K562 (cell line): Measurements from ENCODE around the gene TPSG1. TPM values are rescaled to one million over a fixed set of nuclear protein-coding genes. Genes with fewer than 3 reads are reported as not detected.

Experiments used
- ATAC-seq: fragments of 200-7000 bp; cut with Tn5 transposase; 3 replicates; pipeline ENCODE4 v1.9.1; 2020; ENCODE audit warnings: moderate library complexity
- BruUV-seq: library from RNA; stranded (reverse); fragments of 400-500 nt; replicated peaks from 2 replicates; lab custom pipeline; 2021; lab: Mats Ljungman, UMichigan
- CTCF ChIA-PET: fragments of 300-600 bp; formaldehyde crosslinking; extraction: SDS; loops from one replicate; lab custom pipeline; 2021; ENCODE audit warnings: low intra/inter-chr PET ratio; lab: Yijun Ruan, JAX
- POLR2A ChIA-PET: fragments of 300-600, 350-650 bp; sonication (Branson Sonifier 250); formaldehyde crosslinking; extraction: SDS; loops from one replicate; lab custom pipeline; 2021; ENCODE audit warnings: antibody characterized with exemption, inconsistent platforms; lab: Yijun Ruan, JAX
- DNase-seq, 4 experiments: peaks; one replicate each; pipeline versions ENCODE4 v3.0.0 to v3.0.0-alpha.2; 2011 to 2018; ENCODE audit warnings: low spot score in 3 of 4, mixed read lengths in 3 of 4; ENCODE audit errors: extremely low read depth in 1 of 4
- FAIRE-seq: peaks from 2 replicates; lab custom pipeline; 2011; peaks lifted over from hg19 to GRCh38; lab: Jason Lieb, UNC
- H2AFZ ChIP-seq: 2 replicates; pipeline ENCODE4 v1.6.0; 2011; ENCODE audit warnings: low read depth, low read length, control low read depth, inconsistent platforms
- H3K27ac ChIP-seq: fragments of 200-600 bp; 3 replicates; pipeline ENCODE4 v1.8.0; 2011; ENCODE audit warnings: low read depth, mild to moderate bottlenecking, control low read depth, inconsistent platforms, low read length, moderate library complexity, mixed read lengths; ENCODE audit errors: extremely low read depth
- H3K27me3 ChIP-seq, 2 experiments: fragments of 300-600 bp in 1 of 2; 2 replicates in 1 of 2; 3 replicates in 1 of 2; pipeline versions ENCODE4 v1.6.0 to v1.8.0; 2011; ENCODE audit warnings: inconsistent platforms in 2 of 2, low read length in 2 of 2, mild to moderate bottlenecking in 1 of 2, mixed read lengths in 1 of 2, moderate library complexity in 1 of 2; ENCODE audit not compliant: control insufficient read depth in 2 of 2, insufficient read depth in 2 of 2
- H3K36me3 ChIP-seq: fragments of 300-600 bp; 3 replicates; pipeline ENCODE4 v1.8.0; 2011; ENCODE audit warnings: mild to moderate bottlenecking, low read length, inconsistent platforms; ENCODE audit not compliant: control insufficient read depth, insufficient read depth
- H3K4me1 ChIP-seq, 2 experiments: fragments of 200-600 bp in 1 of 2; replicated peaks in 1 of 2; 2 replicates in 1 of 2; 3 replicates in 1 of 2; pipeline versions ENCODE4 v1.5.1 to v1.8.0; 2011; ENCODE audit warnings: inconsistent platforms in 2 of 2, low read length in 2 of 2, mild to moderate bottlenecking in 1 of 2, mixed read lengths in 1 of 2, moderate library complexity in 1 of 2; ENCODE audit not compliant: control insufficient read depth in 2 of 2, insufficient read depth in 2 of 2
- H3K4me2 ChIP-seq: 2 replicates; pipeline ENCODE4 v1.6.1; 2011; ENCODE audit warnings: low read length, control low read depth, inconsistent platforms, mixed read lengths; ENCODE audit not compliant: insufficient read depth
- H3K4me3 ChIP-seq: fragments of 200-600 bp; sonication (generic), shearing (Covaris generic); 2 replicates; pipeline ENCODE4 v1.5.1; 2016; ENCODE audit warnings: control low read depth, inconsistent platforms
- H3K79me2 ChIP-seq: fragments of 200-600 bp; 3 replicates; pipeline ENCODE4 v1.8.0; 2011; ENCODE audit warnings: low read length, inconsistent platforms; ENCODE audit not compliant: control insufficient read depth, insufficient read depth
- H3K9ac ChIP-seq, 2 experiments: 2 replicates each; pipeline versions ENCODE4 v1.6.0 to v1.6.1; 2011; ENCODE audit warnings: low read depth in 2 of 2, low read length in 2 of 2, control low read depth in 1 of 2, inconsistent platforms in 1 of 2, mild to moderate bottlenecking in 1 of 2, mixed read lengths in 1 of 2; ENCODE audit not compliant: insufficient read depth in 1 of 2
- H3K9me1 ChIP-seq: one replicate; pipeline ENCODE4 v1.6.0; 2011; ENCODE audit warnings: inconsistent platforms, mild to moderate bottlenecking, low read length, moderate library complexity; ENCODE audit not compliant: control insufficient read depth, insufficient read depth
- H3K9me3 ChIP-seq: replicated peaks from 2 replicates; pipeline ENCODE4 v1.5.1; 2011; ENCODE audit warnings: low read depth, low read length, inconsistent platforms; ENCODE audit not compliant: control insufficient read depth, insufficient read depth
- H4K20me1 ChIP-seq: replicated peaks from 2 replicates; pipeline ENCODE4 v1.6.1; 2011; ENCODE audit warnings: low read length, inconsistent platforms, mixed read lengths; ENCODE audit not compliant: control insufficient read depth, insufficient read depth
- CHCHD3 ChIP-seq: fragments of 250-450 bp; sonication (Bioruptor Pico); IDR thresholded peaks from 2 replicates; pipeline ENCODE4 v2.1.2; 2022; ENCODE audit warnings: mild to moderate bottlenecking
- DDX20 ChIP-seq: fragments of 450-650 bp; IDR thresholded peaks from 2 replicates; pipeline ENCODE4 v1.6.1; 2016; ENCODE audit warnings: missing genetic modification characterization, low read depth, mild to moderate bottlenecking, missing compliant biosample characterization, moderate library complexity
- EGR1 ChIP-seq: fragments of 450-650 bp; conservative IDR thresholded peaks from 2 replicates; pipeline ENCODE4 v1.6.1; 2017; ENCODE audit warnings: mild to moderate bottlenecking
- ETS2 ChIP-seq: IDR thresholded peaks from 2 replicates; pipeline ENCODE4 v1.6.1; 2016; ENCODE audit warnings: borderline replicate concordance, missing genetic modification characterization, mild to moderate bottlenecking, moderate library complexity, missing compliant biosample characterization; ENCODE audit not compliant: poor library complexity, severe bottlenecking
- HLTF ChIP-seq: fragments of 450-650 bp; IDR thresholded peaks from 2 replicates; pipeline ENCODE4 v1.6.1; 2016
- RBBP5 ChIP-seq: fragments of 200-600 bp; sonication (generic); IDR thresholded peaks from 2 replicates; pipeline ENCODE4 v1.6.1; 2012; ENCODE audit warnings: borderline replicate concordance, mild to moderate bottlenecking, low read length, control low read depth, inconsistent platforms; ENCODE audit not compliant: insufficient read depth, poor library complexity, severe bottlenecking
- RFX5 ChIP-seq: IDR thresholded peaks from 2 replicates; pipeline ENCODE4 v1.6.1; 2011; ENCODE audit warnings: low read depth, mild to moderate bottlenecking, improper control_type of control experiment, low read length
- ZBTB8A ChIP-seq: fragments of 450-650 bp; IDR thresholded peaks from 2 replicates; pipeline ENCODE4 v1.6.1; 2018; ENCODE audit warnings: mild to moderate bottlenecking, moderate library complexity; ENCODE audit not compliant: partially characterized antibody
- ZKSCAN1 ChIP-seq: fragments of 150-350 bp; IDR thresholded peaks from 2 replicates; pipeline ENCODE4 v1.6.1; 2016; ENCODE audit warnings: low read depth, low read length
- ZNF165 ChIP-seq: fragments of 250-450 bp; sonication (Bioruptor Pico); IDR thresholded peaks from 2 replicates; pipeline ENCODE4 v1.4.0; 2020; ENCODE audit warnings: borderline replicate concordance
- ZNF3 ChIP-seq: fragments of 250-450 bp; sonication (Bioruptor Pico); IDR thresholded peaks from 2 replicates; pipeline ENCODE4 v1.5.0; 2021; ENCODE audit warnings: mild to moderate bottlenecking, moderate library complexity
- WGBS: fragments of 100-300 bp; shearing (Covaris generic); methylation state at CpG from one replicate; pipeline ENCODE4 v1.1.6; 2016; ENCODE audit warnings: low coverage, mixed read lengths; ENCODE audit not compliant: insufficient coverage; ENCODE audit errors: missing lambda C conversion rate; 5-methylcytosine and 5-hydroxymethylcytosine counted together
- in situ Hi-C: fragments of 300-500 bp; cut with MboI; formaldehyde crosslinking; loops from 4 replicates; pipeline ENCODE4 v1.15.0; 2018; ENCODE audit warnings: inconsistent platforms, mixed read lengths
- intact Hi-C: fragments of 100-400 bp; cut with micrococcal nuclease; formaldehyde crosslinking; loops from 2 replicates; pipeline ENCODE4 v1.14.2; 2022
- polyA plus RNA-seq, 8 experiments: library from polyadenylated mRNA; depleted of rRNA in 4 of 8; stranded (reverse) in 5 of 8; unstranded in 3 of 8; fragments of >200 nt; fragmentation: Nextera tagmentation in 2 of 8; fragmentation: Illumina TruSeq in 1 of 8; extraction: Ambion mirVana in 2 of 8; extraction: Trizol in 1 of 8; gene quantifications; 2 replicates each; pipeline versions ENCODE4 v1.2.1 to v1.2.3, GENCODE V29; 2011 to 2014; ENCODE audit warnings: inconsistent platforms in 1 of 8, missing spikeins in 1 of 8
- total RNA-seq, 7 experiments: library from RNA; depleted of rRNA in 6 of 7; stranded (reverse); fragments of >200 nt in 6 of 7; fragmentation: Illumina TruSeq in 2 of 7; extraction: Trizol in 2 of 7; gene quantifications; 2 replicates each; pipeline versions ENCODE4 v1.2.1 to v1.2.3, GENCODE V29; 2011 to 2021; ENCODE audit warnings: low replicate concordance in 1 of 7
- TF ChIP-seq, protein P1 (sequence below): sonication (generic); formaldehyde crosslinking; IDR thresholded peaks from 2 replicates; pipeline ENCODE4 v1.8.1; 2022; ENCODE audit warnings: missing genetic modification reagents
- TF ChIP-seq, protein P2 (sequence below): fragments of 450-650 bp; formaldehyde crosslinking; IDR thresholded peaks from 2 replicates; pipeline ENCODE4 v1.4.0; 2020; ENCODE audit warnings: mild to moderate bottlenecking

Gene TPSG1
- total and polyA plus RNA-seq, 9 of the 15 experiments (the other 6 are each of a cell fraction or from before 2014, with no cell fraction given): not detected

DNA sequence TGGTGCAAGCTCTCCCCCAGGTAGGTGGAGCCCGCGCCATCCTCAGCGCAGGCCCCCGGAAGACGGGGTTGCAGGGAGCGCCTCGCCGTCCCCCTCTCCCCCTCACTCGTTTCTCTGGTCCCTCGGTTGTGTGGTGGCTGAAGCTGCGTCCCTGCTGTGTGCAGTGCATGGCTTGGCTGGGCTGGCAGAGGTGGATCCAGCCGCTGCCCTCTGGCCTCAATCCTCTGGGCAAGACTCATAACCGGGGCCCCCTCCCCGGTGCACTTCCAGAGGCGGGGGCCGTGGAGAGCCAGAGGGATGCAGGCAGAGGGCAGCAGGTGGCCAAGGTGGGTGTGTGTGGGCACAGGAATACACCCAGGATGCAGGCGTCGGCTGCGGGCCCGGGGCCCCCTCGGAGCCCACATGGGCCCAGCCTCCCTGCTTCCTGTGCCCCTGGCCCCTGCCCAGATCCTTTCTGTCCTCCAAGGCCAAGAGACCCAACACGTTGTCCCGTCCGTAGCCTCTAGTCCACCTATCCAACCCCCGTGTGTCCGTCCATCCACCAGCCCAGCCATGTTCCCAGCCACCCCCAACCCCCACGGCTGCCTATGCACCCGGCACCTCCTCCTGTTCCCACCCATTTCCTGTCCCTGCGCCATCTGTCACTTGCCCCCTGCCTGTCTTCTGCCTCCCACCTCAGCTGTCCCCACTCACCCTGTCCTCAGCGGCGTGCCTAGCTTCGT, 9.3 kb downstream of the TPSG1 start:
- no peak overlapping the region for H3K27ac ChIP-seq
- no peaks in the 10 kb centered on the region for H3K9me3 ChIP-seq
- no peak for FAIRE-seq
- H4K20me1 ChIP-seq: peaks cover 7% of the 10 kb centered on the region
- no peak overlapping the region for H3K9ac ChIP-seq
- H3K36me3 ChIP-seq: no peaks in the 10 kb centered on the region
- CTCF ChIA-PET: no interaction called here
- H3K27me3 ChIP-seq: peaks cover 41 to 91% of the 10 kb centered on the region in 2 experiments; a peak in 4 of 5 replicates
- H3K4me1 ChIP-seq: peaks cover 0 to 71% of the 10 kb centered on the region in 2 experiments; a peak in 2 of 5 replicates
- no peak for ATAC-seq
- no peak overlapping the region for H3K4me2 ChIP-seq
- H3K4me3 ChIP-seq: no peak overlapping the region
- no TSS peak for BruUV-seq
- in situ Hi-C loops: no loop called here
- TF ChIP-seq, protein P1, sequence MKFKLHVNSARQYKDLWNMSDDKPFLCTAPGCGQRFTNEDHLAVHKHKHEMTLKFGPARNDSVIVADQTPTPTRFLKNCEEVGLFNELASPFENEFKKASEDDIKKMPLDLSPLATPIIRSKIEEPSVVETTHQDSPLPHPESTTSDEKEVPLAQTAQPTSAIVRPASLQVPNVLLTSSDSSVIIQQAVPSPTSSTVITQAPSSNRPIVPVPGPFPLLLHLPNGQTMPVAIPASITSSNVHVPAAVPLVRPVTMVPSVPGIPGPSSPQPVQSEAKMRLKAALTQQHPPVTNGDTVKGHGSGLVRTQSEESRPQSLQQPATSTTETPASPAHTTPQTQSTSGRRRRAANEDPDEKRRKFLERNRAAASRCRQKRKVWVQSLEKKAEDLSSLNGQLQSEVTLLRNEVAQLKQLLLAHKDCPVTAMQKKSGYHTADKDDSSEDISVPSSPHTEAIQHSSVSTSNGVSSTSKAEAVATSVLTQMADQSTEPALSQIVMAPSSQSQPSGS (CRISPR knock-in tag): no peak
- no peak for TF ChIP-seq ZKSCAN1
- no peak for DNase-seq
- POLR2A ChIA-PET: interaction anchor here (0.6 to 1.0 kb wide), 3 partner anchors 8 to 32 kb away, joined by 3 read pairs; no protein-coding TSS in a partner anchor
- intact Hi-C loops: no loop called here
- WGBS: 2% methylated on average over 24 of the region's 32 CpGs
- no peak overlapping the region for H2AFZ ChIP-seq
- H3K79me2 ChIP-seq: no peaks in the 10 kb centered on the region
- no peaks in the 10 kb centered on the region for H3K9me1 ChIP-seq

DNA sequence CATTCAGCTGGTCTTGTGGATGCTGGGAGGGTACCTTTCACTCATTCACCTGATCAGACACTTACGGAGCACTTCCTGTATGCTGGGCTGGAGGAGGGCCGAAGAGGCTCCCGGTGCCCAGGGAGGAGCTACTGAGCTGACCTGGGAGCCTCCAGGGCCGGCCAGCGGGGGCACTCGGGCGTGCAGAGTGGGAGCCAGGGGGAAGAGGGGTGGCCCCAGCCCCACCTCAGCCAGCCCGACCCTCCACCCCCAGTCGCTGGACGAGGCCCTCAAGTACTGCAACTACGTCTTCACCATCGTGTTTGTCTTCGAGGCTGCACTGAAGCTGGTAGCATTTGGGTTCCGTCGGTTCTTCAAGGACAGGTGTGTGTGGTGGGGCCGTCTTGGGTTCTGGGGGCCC, 10.3 kb downstream of the TPSG1 start:
- ATAC-seq (no peak), DNase-seq (no peak), FAIRE-seq (no peak)
- Histone ChIP-seq H3K4me2 (no peak overlapping the region), H3K36me3 (no peaks in the 10 kb centered on the region), H3K9me1 (no peaks in the 10 kb centered on the region), H3K27ac (no peak overlapping the region), H3K79me2 (no peaks in the 10 kb centered on the region), H3K9me3 (no peaks in the 10 kb centered on the region), H2AFZ (no peak overlapping the region), H3K27me3 (peaks cover 35 to 88% of the 10 kb centered on the region in 2 experiments; a peak in 4 of 5 replicates), H3K4me3 (no peak overlapping the region), H3K4me1 (peaks cover 0 to 66% of the 10 kb centered on the region in 2 experiments; a peak in 2 of 5 replicates), H3K9ac (no peak overlapping the region), H4K20me1 (peaks cover 7% of the 10 kb centered on the region)
- in situ Hi-C loops: no loop called here
- BruUV-seq: no TSS peak
- intact Hi-C loops: no loop called here
- POLR2A ChIA-PET: interaction anchor here (0.6 to 0.9 kb wide), 2 partner anchors 10 to 33 kb away, joined by 3 read pairs; no protein-coding TSS in a partner anchor
- CTCF ChIA-PET: no interaction called here
- WGBS: 8% methylated on average over 16 of the region's 16 CpGs
- TF ChIP-seq, protein P2, sequence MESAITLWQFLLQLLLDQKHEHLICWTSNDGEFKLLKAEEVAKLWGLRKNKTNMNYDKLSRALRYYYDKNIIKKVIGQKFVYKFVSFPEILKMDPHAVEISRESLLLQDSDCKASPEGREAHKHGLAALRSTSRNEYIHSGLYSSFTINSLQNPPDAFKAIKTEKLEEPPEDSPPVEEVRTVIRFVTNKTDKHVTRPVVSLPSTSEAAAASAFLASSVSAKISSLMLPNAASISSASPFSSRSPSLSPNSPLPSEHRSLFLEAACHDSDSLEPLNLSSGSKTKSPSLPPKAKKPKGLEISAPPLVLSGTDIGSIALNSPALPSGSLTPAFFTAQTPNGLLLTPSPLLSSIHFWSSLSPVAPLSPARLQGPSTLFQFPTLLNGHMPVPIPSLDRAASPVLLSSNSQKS (CRISPR knock-in tag): no peak
- no peak for TF ChIP-seq ZNF165 (CRISPR knock-in tag)
- TF ChIP-seq EGR1: no peak
- no peak for TF ChIP-seq CHCHD3
- no peak for TF ChIP-seq RFX5
- TF ChIP-seq ETS2: no peak
- TF ChIP-seq HLTF: no peak
- TF ChIP-seq ZBTB8A: no peak
- TF ChIP-seq RBBP5: no peak
- TF ChIP-seq DDX20 (tag): no peak
- no peak for TF ChIP-seq ZNF3 (CRISPR knock-in tag)
